SKM-1 (cell line): Measurements from ENCODE around the gene GRM7.

Experiments used
- DNase-seq: peaks from one replicate; lab custom pipeline; 2025; ENCODE audit not compliant: unreplicated experiment; lab: John Stamatoyannopoulos, UW

Gene GRM7

DNA sequence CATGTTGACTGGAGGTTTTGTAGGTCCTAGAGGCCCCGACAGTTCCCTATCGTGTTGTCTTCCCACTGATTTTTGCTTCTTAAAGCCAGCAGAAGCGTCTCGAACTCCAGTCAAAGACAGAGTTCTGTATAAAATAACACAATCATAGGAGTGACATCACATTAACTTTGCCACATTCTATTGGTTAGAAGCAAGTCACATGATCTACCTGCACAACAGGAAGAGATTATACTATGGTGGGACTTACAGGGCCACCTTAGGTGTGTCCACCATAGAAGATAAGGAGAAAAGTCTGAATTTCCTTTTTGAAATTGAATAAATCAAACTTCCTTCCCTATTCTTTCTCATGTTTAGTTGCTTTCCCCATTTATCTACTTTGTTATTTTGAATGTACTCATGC lies 365.5 kb downstream of the GRM7 start:
- no peak for DNase-seq

- DNase-seq, result no peak
These were observed 377.8 kb downstream of the GRM7 start for GRCh38 chr3:7238565-7239295.

- DNase-seq, result no peak
These were observed 380.8 kb downstream of the GRM7 start for GRCh38 chr3:7241584-7242302.

- no peak for DNase-seq
These were observed 381.4 kb downstream of the GRM7 start for GRCh38 chr3:7242303-7242635.

- no peak for DNase-seq
These were observed 388.7 kb downstream of the GRM7 start for GRCh38 chr3:7249493-7250076.

- DNase-seq, result no peak
These were observed 393.3 kb downstream of the GRM7 start for GRCh38 chr3:7254251-7254650.

DNA sequence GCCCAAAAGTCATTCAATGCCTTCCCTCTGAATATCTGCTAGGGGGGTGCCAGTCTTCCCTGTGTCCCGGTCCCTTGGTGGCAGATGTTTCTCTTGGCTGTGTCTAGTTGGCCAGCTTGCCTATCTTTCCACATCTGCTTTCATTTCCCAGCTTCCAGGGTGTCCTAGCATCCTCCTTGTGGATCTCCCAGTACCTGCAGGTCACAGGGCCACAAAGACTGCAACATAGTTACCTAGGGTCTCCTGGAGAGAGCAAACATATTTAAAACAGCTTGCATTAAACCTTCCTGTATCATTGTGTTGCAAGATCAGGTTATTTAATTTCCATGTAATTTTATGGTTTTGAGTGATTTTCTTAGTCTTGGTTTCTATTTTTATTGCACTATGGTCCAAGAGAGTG lies 400.1 kb downstream of the GRM7 start:
- DNase-seq, result no peak

- DNase-seq, result no peak
These were observed 402.7 kb downstream of the GRM7 start for GRCh38 chr3:7263347-7264195.

GRCh38 chr3:7264196-7264526 lies 403.2 kb downstream of the GRM7 start:
- no peak for DNase-seq

DNA sequence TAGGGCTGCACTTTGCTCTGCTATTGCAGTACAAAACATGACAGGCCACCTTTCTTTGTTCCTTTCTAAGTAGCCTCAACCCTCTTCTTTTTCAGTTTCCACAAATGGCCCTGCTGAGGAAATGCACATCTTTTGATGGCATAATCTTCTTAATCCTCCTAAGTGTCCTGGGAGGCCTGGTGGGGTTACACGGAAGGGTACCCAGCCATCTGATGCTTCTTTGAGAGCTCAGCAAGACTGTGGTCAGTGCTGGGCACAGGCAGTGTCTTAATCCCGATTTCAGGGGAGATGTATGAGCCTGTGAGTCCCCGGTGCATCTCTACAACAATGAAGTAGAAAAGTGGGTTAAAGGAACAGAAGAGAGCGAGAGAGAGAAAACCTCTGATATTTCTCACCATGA lies 404.8 kb downstream of the GRM7 start:
- no peak for DNase-seq

- no peak for DNase-seq
These were observed 405.6 kb downstream of the GRM7 start for GRCh38 chr3:7266551-7266950.

DNA sequence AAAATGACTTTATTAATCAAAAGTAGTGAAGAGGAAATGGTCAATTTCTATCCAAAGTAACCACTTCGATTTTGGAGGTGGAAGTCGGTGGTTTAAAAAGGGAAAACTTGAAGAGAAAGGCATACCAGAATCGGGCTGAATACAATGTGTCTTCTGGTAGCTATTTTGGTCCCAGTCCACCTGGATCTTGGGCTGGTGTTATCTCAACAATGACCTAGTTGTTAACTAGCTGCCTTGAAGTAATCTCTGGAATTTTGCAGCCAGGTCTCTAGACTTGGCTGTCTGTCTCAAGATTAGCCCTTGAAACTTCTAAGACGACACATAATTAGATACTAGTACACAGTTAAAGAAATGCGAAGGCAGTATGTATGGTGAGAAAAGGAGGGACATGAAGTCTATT lies 409.8 kb downstream of the GRM7 start:
- no peak for DNase-seq

GRCh38 chr3:7271631-7272030 lies 410.7 kb downstream of the GRM7 start:
- DNase-seq, result no peak

- no peak for DNase-seq
These were observed 411.3 kb downstream of the GRM7 start for GRCh38 chr3:7272203-7272602.

GRCh38 chr3:7275396-7275795 lies 414.5 kb downstream of the GRM7 start:
- DNase-seq, result no peak

DNA sequence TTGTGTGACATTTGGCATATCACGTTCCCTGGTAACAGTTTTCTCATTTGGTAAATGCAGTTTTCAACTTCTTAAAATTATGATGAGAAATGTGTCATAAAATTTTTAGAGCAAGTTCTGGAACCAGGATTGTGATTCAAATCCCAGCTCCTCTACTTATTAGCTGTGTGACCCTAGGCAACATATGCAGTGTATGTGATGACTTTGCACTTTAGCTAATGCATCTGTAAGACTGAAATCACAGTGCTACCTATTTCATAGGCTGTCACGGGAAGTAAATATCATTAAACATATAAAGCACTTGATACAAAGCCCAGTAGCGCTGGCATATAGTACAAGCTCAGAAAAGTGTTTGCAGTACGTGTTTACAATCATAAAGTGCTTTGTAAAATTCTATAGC lies 419.4 kb downstream of the GRM7 start:
- DNase-seq, result no peak

DNA sequence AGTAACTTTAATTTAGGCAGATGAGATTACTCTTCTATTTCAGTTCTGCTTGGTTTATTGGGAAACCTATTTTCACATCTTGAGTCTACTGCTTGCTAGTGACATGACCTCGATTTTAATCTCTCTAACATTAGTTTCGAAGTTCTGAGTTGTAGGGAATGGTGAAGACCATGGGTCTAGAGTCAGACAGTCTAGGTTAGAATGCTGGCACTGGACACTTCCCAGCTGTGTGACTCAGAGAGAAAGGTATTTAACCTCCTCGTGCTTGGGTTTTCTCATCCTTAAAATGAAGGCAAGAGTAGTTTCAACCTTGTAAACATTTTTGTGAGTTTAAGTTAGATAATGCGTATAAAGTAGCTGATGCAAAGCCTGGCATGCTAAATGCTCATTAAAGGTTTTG lies 422.1 kb downstream of the GRM7 start:
- DNase-seq, result no peak

DNA sequence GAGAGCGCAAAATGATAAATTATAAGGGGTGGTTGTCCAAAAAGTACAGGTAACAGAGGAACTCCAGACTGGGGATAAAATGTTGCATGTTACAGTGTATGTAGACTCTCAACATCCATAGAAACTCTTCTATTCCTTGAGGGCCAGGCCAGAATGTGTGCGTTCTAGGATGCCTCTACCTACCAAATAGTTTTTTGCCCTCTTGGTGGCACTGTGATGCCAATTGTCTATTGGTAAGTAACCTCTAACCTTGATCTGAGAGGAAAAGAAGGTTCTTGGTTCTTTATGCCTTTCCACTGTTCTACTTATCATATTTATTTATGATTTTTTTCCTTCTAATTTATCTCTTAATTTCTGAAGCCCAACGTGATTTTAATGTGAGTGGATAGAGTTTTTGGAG lies 424.6 kb downstream of the GRM7 start:
- DNase-seq, result no peak

- DNase-seq, result no peak
These were observed 427.2 kb downstream of the GRM7 start for GRCh38 chr3:7288133-7288532.

DNA sequence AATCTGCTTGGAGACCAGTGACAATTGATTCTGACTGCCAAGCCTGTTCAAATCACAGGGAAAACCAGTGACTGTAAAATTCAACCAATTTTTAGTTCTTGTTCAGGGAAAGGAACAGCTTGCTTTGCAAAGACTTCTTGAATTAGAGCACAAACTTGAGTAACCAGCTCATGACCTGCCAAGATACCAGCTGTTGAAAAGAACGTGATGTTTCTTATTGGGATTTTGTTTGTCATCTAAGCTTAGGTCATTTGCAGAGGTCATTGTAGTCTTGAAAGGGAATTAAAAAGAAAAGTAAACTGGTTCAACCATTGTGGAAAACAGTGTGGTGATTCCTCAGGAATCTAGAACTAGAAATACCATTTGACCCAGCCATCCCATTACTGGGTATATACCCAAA lies 428.2 kb downstream of the GRM7 start:
- DNase-seq, result no peak

- DNase-seq, result peak; percentile 46
These were observed 429.3 kb downstream of the GRM7 start for GRCh38 chr3:7290077-7290825.
